ENCODE measurements around the gene EIF4E2.

GRCh38 chr2:232586943-232587505 is 36.5 kb downstream of the EIF4E2 start:
- no peak for TF ChIP-seq CTCF (IDR thresholded peaks at IDR 0.05)
- no peak for TF ChIP-seq POLR2AphosphoS5 (IDR thresholded peaks at IDR 0.05; ENCODE audit: insufficient read depth in 1 of 2, low read depth in 1 of 2)

Data from vagina (tissue), 2 donors.